ENCODE data around the gene NEK11. TPM values are rescaled to one million over a fixed set of nuclear protein-coding genes. Genes with fewer than 3 reads are reported as not detected.

Gene NEK11
- total and polyA plus RNA-seq, 9 of the 15 experiments (the other 6 are each of a cell fraction or from before 2014, with no cell fraction given): 0.28 to 1.5 (median 0.87) TPM

DNA sequence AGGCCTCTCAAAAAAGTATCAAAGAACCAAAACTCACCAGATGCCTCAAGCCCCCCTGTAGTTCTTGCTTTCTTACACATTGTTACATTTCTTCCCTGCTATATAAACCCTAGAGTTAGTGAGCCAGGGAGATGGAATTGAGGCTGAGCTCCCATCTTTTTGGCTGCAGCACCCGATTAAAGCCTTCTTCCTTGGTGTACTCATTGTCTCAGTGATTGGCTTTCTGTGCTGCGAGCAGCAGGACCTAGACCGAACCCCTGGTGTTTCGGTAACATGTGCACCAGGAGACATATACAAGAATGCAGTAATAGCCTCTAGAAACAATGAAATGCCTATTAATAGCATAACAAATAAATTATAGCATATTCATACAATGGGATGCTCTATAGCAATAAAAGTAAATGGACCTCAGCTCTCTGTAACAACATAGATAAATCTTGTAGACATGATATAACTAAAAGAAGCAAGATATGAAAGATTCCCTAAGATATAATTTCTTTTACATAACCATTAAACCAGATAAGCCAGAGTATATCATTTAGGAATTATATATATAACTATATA, 174.0 kb downstream of the NEK11 start:
- DNase-seq (ENCODE audit: extremely low read depth in 1 of 4, low spot score in 3 of 4) (no peak), FAIRE-seq (no peak)

More for the DNA sequence above, 174.0 kb downstream of the NEK11 start:
- ATAC-seq: no peak
- in situ Hi-C loops (cut with MboI): no loop called here
- Histone ChIP-seq H3K4me1 (replicated peaks in 1 of 2; ENCODE audit: control insufficient read depth in 2 of 2, insufficient read depth in 2 of 2, low read length in 2 of 2) (no peaks in the 10 kb centered on the region), H3K79me2 (ENCODE audit: control insufficient read depth, insufficient read depth, low read length) (no peaks in the 10 kb centered on the region), H4K20me1 (replicated peaks; ENCODE audit: control insufficient read depth, insufficient read depth, low read length) (no peaks in the 10 kb centered on the region), H3K9me3 (replicated peaks; ENCODE audit: control insufficient read depth, insufficient read depth, low read depth, low read length) (0 out of 2 replicates have a peak, but pooled peaks cover 1% of the 10 kb centered on the region), H3K27me3 (ENCODE audit: control insufficient read depth in 2 of 2, insufficient read depth in 2 of 2, low read length in 2 of 2) (no peaks in the 10 kb centered on the region), H3K9me1 (ENCODE audit: control insufficient read depth, insufficient read depth, low read length) (no peaks in the 10 kb centered on the region), H3K36me3 (ENCODE audit: control insufficient read depth, insufficient read depth, low read length) (no peaks in the 10 kb centered on the region), H3K9ac (ENCODE audit: insufficient read depth in 1 of 2, low read depth in 2 of 2, low read length in 2 of 2) (no peak overlapping the region), H3K4me3 (no peak overlapping the region), H3K27ac (ENCODE audit: extremely low read depth, low read depth, low read length) (no peak overlapping the region), H2AFZ (ENCODE audit: low read depth, low read length) (no peak overlapping the region), H3K4me2 (ENCODE audit: insufficient read depth, low read length) (no peak overlapping the region)
- no TSS peak for BruUV-seq (replicated peaks)
- POLR2A ChIA-PET: no interaction called here
- TF ChIP-seq, protein P1, sequence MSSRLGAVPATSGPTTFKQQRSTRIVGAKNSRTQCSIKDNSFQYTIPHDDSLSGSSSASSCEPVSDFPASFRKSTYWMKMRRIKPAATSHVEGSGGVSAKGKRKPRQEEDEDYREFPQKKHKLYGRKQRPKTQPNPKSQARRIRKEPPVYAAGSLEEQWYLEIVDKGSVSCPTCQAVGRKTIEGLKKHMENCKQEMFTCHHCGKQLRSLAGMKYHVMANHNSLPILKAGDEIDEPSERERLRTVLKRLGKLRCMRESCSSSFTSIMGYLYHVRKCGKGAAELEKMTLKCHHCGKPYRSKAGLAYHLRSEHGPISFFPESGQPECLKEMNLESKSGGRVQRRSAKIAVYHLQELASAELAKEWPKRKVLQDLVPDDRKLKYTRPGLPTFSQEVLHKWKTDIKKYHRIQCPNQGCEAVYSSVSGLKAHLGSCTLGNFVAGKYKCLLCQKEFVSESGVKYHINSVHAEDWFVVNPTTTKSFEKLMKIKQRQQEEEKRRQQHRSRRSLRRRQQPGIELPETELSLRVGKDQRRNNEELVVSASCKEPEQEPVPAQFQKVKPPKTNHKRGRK (tag; IDR thresholded peaks at IDR 0.05): no peak
- peak; percentile 87; the same call in 1 of the 2 replicates for TF ChIP-seq ZNF124 (CRISPR knock-in tag; IDR thresholded peaks at IDR 0.05)
- TF ChIP-seq ZNF507 (tag; conservative IDR thresholded peaks at IDR 0.05): peak; percentile 91
- 0 out of 2 replicates have a peak, but pooled peaks have one; percentile 34 for TF ChIP-seq CBX5 (IDR thresholded peaks at IDR 0.05; ENCODE audit: borderline replicate concordance, low read depth)
- TF ChIP-seq POLR3A (IDR thresholded peaks at IDR 0.05; ENCODE audit: borderline replicate concordance, extremely low read depth, insufficient read depth, insufficient read length): no peak
- TF ChIP-seq ZNF785 (CRISPR knock-in tag; IDR thresholded peaks at IDR 0.05): no peak
- TF ChIP-seq MCM2 (IDR thresholded peaks at IDR 0.05; ENCODE audit: low read depth): no peak
- no peak for TF ChIP-seq DMBX1 (CRISPR knock-in tag; IDR thresholded peaks at IDR 0.05; ENCODE audit: borderline replicate concordance)
- TF ChIP-seq ETV1 (tag; conservative IDR thresholded peaks at IDR 0.05; ENCODE audit: low read depth): no peak
- no peak for TF ChIP-seq KAT7 (CRISPR knock-in tag; IDR thresholded peaks at IDR 0.05; ENCODE audit: borderline replicate concordance)
- TF ChIP-seq, protein P2, sequence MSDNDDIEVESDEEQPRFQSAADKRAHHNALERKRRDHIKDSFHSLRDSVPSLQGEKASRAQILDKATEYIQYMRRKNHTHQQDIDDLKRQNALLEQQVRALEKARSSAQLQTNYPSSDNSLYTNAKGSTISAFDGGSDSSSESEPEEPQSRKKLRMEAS (CRISPR knock-in tag; IDR thresholded peaks at IDR 0.05): no peak
- no peak for TF ChIP-seq ZKSCAN8 (CRISPR knock-in tag; IDR thresholded peaks at IDR 0.05)
- intact Hi-C loops (cut with micrococcal nuclease): no loop called here
- CTCF ChIA-PET (ENCODE audit: low intra/inter-chr PET ratio): no interaction called here
- WGBS (ENCODE audit: insufficient coverage, low coverage, missing lambda C conversion rate): 5% methylated on average over 4 of the region's 4 CpGs
